GM18505 (cell line): ENCODE data around the gene LYSMD1.
"Not testable (repeated sequence)": the region's sequence is repeated elsewhere in the genome, so short reads cannot be mapped to it uniquely, and the experiment has no call there.

Source experiments
- ATAC-seq: cut with Tn5 transposase; IDR thresholded peaks from one replicate; pipeline ENCODE4 v1.9.1; 2021; ENCODE audit not compliant: unreplicated experiment
- POLR2A ChIP-seq: IDR thresholded peaks from 4 replicates; pipeline ENCODE4 v1.6.1; 2011; ENCODE audit warnings: borderline replicate concordance; ENCODE audit not compliant: insufficient read depth, insufficient read length; ENCODE audit errors: extremely low read depth

LYSMD1 gene

GRCh38 chr1:151165738-151166504 is at the start of gene LYSMD1, which contains the start of gene SCNM1:
Gene LYSMD1, minus strand, starts transcription at chr1:151165902. Its CDS starts 644 bp downstream, at chr1:151165258.
Gene SCNM1, plus strand, starts transcription at chr1:151166144. Its CDS starts 9 bp downstream, at chr1:151166153.
- ATAC-seq: peak; percentile 83
- TF ChIP-seq POLR2A: peak; percentile 91

- no peak for ATAC-seq
- no peak for TF ChIP-seq POLR2A
Measured at GRCh38 chr1:151213560-151213959, 47.9 kb upstream of the LYSMD1 start.

- no peak for TF ChIP-seq POLR2A
- ATAC-seq: no peak
Measured at GRCh38 chr1:151211972-151212705, 46.4 kb upstream of the LYSMD1 start.

GRCh38 chr1:151210830-151211229 is 45.1 kb upstream of the LYSMD1 start:
- TF ChIP-seq POLR2A: no peak
- no peak for ATAC-seq

- not testable (repeated sequence) for ATAC-seq
Measured at GRCh38 chr1:151205381-151205965, 39.8 kb upstream of the LYSMD1 start.

- TF ChIP-seq POLR2A: no peak
- ATAC-seq: no peak
Measured at GRCh38 chr1:151199873-151200581, 34.3 kb upstream of the LYSMD1 start.

GRCh38 chr1:151198254-151199127 is 32.8 kb upstream of the LYSMD1 start, which contains the start of gene PIP5K1A:
Gene PIP5K1A, plus strand, starts transcription at chr1:151198552. Its CDS starts 445 bp downstream, at chr1:151198997.
- TF ChIP-seq POLR2A: peak; percentile 91
- peak; percentile 81 for ATAC-seq

- ATAC-seq: no peak
- TF ChIP-seq POLR2A: no peak
Measured at GRCh38 chr1:151197863-151198253, 32.2 kb upstream of the LYSMD1 start.

GRCh38 chr1:151196292-151196800 is 30.6 kb upstream of the LYSMD1 start:
- ATAC-seq: no peak
- no peak for TF ChIP-seq POLR2A

GRCh38 chr1:151194894-151195594 is 29.3 kb upstream of the LYSMD1 start:
- ATAC-seq: not testable (repeated sequence)

GRCh38 chr1:151193856-151194255 is 28.2 kb upstream of the LYSMD1 start:
- no peak for TF ChIP-seq POLR2A
- no peak for ATAC-seq

GRCh38 chr1:151193304-151193703 is 27.6 kb upstream of the LYSMD1 start:
- TF ChIP-seq POLR2A: no peak
- no peak for ATAC-seq
